Inflammatory macrophage treated with lipopolysaccharide for 1 hour (primary cell): ENCODE measurements around the gene HK1.
A peak's percentile ranks its signal among the peaks of the same experiment; 100 is the strongest.
"Not testable (repeated sequence)": the region's sequence is repeated elsewhere in the genome, so short reads cannot be mapped to it uniquely, and the experiment has no call there.

Experiments used
- DNase-seq, 2 donors: peaks; one replicate each; pipeline ENCODE4 v3.0.0-alpha.2; 2020 to 2022

Gene HK1

GRCh38 chr10:69278446-69278963 is at the start of gene HK1:
Gene HK1 (plus strand): TSS chr10:69278496.
- DNase-seq = no peak

GRCh38 chr10:69229616-69229916 is 48.7 kb upstream of the HK1 start:
- no peak for DNase-seq

- no peak for DNase-seq
These were observed 48.2 kb upstream of the HK1 start for GRCh38 chr10:69230128-69230527.

GRCh38 chr10:69232252-69232651 is 46.0 kb upstream of the HK1 start:
- no peak for DNase-seq

- DNase-seq = no peak
These were observed 45.4 kb upstream of the HK1 start for GRCh38 chr10:69232736-69233480.

- no peak for DNase-seq
These were observed 43.8 kb upstream of the HK1 start for GRCh38 chr10:69234447-69234846.

- peak; percentile 53 to 95 for DNase-seq
These were observed 40.7 kb upstream of the HK1 start for GRCh38 chr10:69237528-69238159.

- DNase-seq = no peak
These were observed 39.2 kb upstream of the HK1 start for GRCh38 chr10:69239136-69239535.

- peak in 1 of 2 donors; percentile 19 for DNase-seq
These were observed 38.4 kb upstream of the HK1 start for GRCh38 chr10:69239816-69240434.

- DNase-seq = no peak
These were observed 37.8 kb upstream of the HK1 start for GRCh38 chr10:69240455-69240854.

GRCh38 chr10:69241575-69241974 is 36.7 kb upstream of the HK1 start:
- no peak for DNase-seq

GRCh38 chr10:69242040-69242851 is 36.0 kb upstream of the HK1 start:
- DNase-seq = no peak

GRCh38 chr10:69242852-69243212 is 35.5 kb upstream of the HK1 start:
- DNase-seq = no peak

- DNase-seq = no peak
These were observed 34.5 kb upstream of the HK1 start for GRCh38 chr10:69243817-69244216.

GRCh38 chr10:69246036-69246435 is 32.3 kb upstream of the HK1 start:
- DNase-seq = no peak

- DNase-seq = no peak
These were observed 31.5 kb upstream of the HK1 start for GRCh38 chr10:69246581-69247312.

GRCh38 chr10:69247313-69247710 is 31.0 kb upstream of the HK1 start:
- DNase-seq = no peak

GRCh38 chr10:69248117-69248730 is 30.1 kb upstream of the HK1 start:
- DNase-seq = no peak

- DNase-seq = no peak
These were observed 28.3 kb upstream of the HK1 start for GRCh38 chr10:69250041-69250440.

- not testable (repeated sequence) for DNase-seq
These were observed 26.9 kb upstream of the HK1 start for GRCh38 chr10:69251417-69251816.

GRCh38 chr10:69253171-69253570 is 25.1 kb upstream of the HK1 start:
- no peak for DNase-seq

- DNase-seq = no peak
These were observed 23.4 kb upstream of the HK1 start for GRCh38 chr10:69254877-69255276.
